EH (cell line): Measurements from ENCODE around the gene NPBWR2.

Experiments
- DNase-seq: peaks from one replicate; pipeline ENCODE4 v3.0.0-alpha.2; 2015; ENCODE audit warnings: low read depth

NPBWR2 gene

GRCh38 chr20:64083804-64084684, 23.3 kb downstream of the NPBWR2 start, which contains the start of gene LKAAEAR1:
LKAAEAR1 (minus strand) TSS chr20:64084398; CDS start chr20:64084219, 179 bp downstream.
- no peak for DNase-seq

DNA sequence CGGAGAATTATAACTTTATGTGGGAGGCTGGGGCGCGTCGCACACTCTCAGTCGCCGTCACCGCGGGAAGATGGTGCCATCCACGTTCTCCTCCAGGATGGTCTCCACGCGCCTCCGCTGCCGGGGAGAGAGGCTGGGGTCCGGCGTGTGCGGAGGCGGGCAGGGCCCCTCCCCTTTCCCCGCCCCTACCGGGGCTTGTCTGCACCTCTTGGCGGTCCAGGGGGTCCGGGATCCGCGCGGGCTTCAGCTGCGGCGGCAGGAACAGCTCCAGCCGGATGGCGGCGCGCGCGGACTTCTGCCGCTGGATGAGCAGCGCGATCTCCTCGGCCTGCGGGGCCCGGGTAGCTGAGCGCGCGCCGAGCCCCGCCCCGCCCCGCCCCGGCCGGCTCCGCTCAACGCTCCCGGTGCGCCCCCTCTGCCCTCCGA, 24.0 kb downstream of the NPBWR2 start:
- DNase-seq, result peak; percentile 71

- DNase-seq, result no peak
Measured at GRCh38 chr20:64082820-64083377, 24.5 kb downstream of the NPBWR2 start.

DNA sequence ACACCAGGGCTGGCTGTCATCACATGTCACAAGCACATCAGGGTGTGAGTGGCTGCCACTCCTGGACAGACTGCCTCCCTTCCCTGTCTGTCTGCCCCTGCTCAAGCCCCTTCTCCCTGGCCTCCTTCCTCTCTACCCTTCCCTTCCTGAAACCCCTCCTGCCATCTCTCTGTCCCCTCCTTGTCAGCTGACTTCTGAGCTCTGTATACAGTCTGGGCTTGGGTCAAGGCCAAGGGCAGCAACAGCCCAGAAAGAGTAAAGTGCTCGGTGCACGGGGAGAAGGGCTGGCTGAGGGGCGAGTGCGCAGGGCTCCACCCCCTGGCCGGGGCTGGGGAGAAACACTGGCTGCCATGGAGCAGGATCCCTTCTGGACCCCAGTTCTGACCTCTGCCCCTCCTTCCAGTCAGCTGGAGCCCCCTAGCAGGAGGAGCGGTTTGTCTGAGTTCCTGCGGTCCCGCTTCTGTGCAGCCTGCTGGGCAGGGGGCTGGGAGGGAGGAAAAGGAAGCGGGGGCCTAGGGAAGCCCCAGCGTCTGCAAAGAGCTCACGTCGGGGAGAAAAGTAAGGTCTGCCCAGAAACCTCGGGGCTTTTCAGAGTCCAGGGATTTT, 25.1 kb downstream of the NPBWR2 start:
- DNase-seq, result no peak

DNA sequence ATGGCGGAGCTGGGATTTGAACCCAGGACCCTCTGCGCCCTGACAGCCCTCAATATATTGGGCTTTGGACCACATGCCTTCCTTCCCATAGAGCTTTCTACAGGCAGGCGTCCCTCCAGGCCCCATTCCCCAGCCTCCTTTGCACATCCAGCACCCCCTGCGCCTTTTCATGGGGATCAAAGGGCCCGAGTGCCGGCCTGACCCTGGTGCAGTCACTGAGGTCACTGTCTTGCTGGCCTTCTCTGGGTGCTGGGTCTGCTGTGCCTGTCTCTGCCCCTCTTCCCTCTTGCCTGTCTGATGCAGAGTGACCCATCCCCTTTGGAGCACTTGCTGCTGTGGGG, 25.8 kb downstream of the NPBWR2 start:
- no peak for DNase-seq

DNA sequence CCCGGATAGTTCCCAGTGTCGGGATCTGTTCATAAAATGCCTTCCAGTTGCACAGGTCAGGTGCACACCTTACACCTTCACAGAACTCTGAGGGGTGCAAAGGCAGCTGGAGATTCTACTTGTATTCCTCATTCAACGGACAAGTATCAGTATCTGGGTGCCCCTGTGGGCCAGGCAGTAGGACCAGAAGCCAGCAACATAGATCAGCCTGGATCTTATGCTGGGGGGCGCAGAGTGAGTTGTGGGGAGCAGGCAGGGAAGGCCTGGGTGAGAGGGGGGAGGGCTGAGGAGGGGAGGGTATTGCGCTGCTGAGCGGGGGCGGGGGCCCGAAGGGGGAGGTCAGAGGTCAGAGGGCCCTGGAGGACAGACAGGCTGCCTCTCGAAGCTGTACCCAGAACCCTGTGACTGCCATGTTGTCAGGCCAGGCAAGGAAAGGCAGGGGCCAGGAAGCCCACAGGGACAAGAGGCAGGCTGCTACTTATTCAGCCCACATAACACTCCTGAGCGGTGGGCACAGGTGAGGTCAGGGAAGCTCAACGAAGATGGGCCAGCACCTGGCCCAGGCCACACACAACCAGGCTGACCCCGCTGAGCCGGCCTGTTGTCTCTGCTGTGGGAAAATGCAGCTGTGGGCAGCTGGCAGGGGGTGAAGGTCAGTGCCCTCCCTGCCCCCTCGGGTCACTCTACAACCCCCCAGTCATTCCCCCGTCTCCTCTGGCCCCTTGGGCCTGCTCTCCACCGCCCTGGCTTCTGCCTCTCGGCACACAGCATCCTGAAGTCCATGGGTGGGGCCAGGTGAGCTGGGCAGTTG, 26.3 kb downstream of the NPBWR2 start:
- no peak for DNase-seq

DNA sequence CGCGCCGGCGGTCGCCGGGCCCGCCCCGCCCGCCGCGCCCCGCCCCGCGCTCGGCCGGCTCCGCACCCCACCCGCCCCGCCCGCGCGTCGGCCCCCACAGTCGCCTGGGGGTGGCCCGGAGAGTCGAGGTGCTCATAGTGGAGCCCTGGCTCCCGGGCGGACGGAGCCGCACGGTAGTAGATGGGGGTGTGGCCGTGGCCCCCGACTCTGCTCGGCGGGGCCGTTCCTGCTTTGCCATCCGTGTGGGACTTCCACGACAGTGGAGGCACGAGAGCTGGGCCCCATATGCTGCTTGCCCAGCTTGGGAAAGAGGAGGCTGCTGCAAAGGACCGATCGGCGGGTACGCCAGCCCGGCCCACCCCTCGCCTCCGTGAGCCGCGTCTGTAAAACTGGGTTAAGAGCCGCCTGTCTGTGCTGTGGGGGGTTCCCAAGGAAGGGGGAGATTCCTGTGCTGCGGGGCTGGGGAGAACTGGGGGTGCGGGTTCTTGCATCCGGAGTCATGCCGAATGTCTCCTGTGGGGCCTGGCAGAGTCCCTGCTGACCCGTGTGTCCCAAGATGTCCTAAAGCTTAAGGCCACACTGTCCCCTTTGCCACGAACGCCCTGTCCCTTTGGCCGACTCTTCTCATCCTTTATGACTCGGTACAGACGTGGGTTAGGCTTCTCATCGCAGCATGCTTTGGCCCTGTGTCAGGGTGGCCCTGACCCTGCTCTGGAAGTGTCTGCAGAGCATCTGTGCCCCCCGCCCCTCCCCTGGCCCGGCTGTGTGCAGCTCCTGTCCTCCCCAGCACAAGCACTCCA, 27.2 kb downstream of the NPBWR2 start, which contains the start of gene OPRL1:
Gene OPRL1 (plus strand): TSS at position 70 of the 800 bp plus-strand sequence. CDS start 12,639 bp downstream, outside the sequence.
- DNase-seq, result no peak

DNA sequence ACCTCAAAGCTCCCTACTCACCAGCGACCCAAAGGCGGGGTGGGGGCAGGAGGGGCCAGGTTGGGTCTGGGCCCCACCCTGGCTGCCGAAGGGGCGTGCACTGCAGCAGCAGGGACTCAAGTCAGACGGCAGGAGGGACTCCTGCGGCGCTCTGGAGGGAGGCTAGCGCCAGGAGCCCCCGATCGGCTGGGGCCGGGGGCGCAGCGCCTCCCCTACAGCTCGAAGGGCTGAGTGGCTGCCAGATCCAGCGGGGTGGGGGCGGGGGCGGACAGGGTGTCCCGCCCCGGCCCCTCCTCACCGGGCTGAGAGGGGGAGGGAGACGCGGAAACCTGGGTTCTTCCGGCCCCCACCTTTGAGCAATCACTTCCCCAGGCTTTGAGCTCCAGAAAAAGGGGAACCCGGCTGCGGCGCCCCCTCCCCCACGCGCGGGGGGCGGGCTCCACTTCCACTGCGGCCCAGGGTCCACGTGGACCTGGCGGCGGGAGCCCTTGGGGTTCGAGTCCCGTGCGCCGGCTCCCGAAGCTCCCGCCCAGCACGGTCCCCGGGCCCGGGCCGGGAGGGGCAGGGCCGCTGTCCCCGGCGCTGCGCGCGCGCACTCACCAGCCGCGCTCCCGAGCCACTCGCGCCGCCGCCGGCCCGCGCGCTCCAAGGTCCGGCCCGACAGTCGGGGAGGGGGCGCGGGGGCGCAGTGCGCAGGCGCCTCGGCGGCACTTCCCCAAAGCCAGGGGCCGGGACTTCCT, 27.9 kb downstream of the NPBWR2 start, which contains the start of gene RGS19:
Gene RGS19 (minus strand): TSS at position 246 of the 740 bp plus-strand sequence. CDS start 2,632 bp downstream, outside the sequence.
- DNase-seq, result peak; percentile 72

DNA sequence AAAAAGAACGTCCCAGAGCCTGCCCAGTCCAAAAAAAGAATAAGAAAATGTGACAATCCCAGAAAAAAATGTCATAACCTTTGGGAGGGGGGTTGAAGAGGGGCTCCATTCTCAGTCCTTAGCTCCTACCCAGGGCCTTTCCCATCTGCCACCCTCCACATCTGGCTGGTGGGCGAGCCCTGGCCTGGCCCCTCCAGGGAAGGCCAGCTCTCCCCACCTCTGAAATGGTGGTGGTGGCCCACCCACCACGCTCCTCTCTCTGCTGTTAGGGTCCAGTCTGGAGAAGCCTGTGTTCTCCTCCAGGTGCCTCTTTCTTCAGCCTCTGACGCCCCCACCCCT, 28.5 kb downstream of the NPBWR2 start:
- DNase-seq, result no peak

DNA sequence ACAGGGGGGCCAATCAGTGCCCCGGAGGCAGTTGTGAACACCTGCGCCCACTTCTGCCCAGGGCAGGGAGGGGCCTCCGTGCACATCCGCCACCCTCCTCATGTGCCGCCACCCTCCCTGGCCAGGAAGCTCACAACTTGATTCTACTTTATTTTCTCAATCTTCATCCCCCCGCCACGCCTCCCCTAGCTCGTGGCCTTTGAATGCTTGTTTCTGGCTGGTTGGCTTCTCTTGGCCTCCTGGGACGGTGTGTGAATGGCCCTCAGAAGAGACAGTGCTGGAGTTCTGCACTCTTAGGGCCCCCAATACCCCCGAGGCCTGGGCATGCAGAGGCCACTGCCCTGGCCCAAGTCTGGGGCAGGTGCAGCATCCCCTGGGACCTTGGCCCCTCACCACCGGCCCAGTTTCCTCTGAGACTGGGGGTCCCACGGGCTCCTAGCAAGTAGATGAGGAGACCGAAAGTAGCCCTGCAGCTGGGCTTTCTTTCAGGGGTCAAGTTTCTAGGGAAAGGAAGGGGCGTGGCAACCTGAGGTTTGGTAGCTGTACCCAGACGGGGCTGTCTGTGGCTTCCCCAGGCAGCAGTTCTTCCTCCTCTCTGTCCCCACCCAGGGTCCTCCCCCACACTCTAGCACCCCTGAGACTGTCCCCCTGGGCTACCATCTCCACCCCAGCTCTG, 29.4 kb downstream of the NPBWR2 start:
- no peak for DNase-seq

- DNase-seq, result no peak
Measured at GRCh38 chr20:64077541-64077875, 29.9 kb downstream of the NPBWR2 start.

GRCh38 chr20:64077094-64077493, 30.3 kb downstream of the NPBWR2 start:
- no peak for DNase-seq

DNA sequence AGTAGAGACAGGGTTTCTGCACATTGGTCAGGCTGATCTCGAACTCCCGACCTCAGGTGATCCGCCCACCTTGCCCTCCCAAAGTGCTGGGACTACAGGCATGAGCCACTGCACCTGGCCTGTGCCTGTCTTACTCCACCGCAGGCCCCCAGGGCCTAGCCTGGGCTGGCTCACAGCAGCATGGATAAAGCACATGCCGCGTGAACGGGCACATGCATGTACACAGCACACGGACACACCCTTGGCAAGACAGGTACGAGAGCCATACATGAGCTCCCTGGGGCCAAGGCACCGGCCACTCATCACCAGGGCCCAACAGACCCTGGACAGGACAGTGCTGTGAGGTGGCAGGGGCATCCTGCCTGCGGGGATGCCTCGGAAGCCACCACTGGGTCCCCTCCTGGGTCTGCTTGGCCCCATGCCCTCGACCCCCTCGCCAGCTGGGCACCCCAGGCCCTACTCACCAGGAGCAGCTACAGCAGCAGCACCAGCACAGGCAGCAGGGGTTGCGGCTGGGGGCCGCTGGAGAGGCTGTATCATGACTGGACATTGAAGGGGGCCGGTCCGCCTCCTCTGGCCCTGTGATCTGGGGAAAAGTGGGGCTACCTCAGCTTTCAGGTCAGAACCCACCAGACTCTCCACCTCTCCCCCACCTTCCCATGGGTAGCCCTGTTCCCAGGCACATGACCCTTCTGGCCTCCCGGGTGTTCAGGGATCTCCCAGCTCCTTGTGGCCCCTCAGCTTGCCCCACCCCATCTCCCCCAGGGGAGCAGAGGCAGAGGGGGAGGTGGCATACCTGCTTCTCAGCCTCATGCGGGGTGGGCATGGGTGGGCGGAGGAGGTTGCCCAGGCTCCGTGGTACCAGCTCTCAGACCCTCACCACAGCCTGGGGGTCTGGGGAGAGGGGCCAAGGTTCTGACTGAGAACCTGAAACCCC, 31.0 kb downstream of the NPBWR2 start:
- no peak for DNase-seq

GRCh38 chr20:64075556-64075955, 31.8 kb downstream of the NPBWR2 start:
- DNase-seq, result no peak

GRCh38 chr20:64074963-64075362, 32.4 kb downstream of the NPBWR2 start:
- DNase-seq, result no peak

- no peak for DNase-seq
Measured at GRCh38 chr20:64074184-64074789, 33.1 kb downstream of the NPBWR2 start.

DNA sequence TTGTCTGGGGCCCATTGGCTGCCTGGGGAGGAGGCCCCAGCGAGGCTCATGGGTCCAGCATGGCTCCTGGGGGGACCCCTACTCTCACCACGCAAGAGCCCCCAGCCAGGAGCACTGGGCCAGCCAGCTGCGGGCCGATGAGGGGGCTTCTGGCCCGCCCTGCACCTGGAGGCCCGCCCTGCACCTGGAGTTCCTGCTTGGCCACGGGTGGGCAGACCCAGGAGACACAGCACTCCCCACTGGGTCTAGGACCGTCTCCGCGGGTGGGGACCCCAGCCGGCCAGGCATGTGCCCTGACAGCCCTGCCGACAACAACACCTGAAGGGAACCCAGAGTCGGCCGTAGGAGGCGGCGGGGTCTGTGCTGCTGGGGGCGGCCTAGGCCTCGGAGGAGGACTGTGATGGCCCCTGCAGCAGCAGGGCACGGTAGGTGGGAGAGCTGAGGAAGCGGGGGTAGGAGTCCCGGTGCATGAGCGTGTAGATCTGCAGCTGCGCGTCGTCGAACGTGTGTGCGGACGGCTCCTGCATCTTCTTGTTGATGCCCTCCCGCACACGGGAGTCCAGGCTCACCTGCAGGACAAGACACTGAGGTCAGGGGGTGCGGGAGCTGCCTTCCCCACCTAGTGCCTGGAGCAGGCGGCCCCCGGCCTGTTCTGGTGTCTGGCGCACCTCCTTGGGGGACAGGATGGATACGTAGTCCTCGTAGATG, 33.7 kb downstream of the NPBWR2 start:
- DNase-seq, result no peak

DNA sequence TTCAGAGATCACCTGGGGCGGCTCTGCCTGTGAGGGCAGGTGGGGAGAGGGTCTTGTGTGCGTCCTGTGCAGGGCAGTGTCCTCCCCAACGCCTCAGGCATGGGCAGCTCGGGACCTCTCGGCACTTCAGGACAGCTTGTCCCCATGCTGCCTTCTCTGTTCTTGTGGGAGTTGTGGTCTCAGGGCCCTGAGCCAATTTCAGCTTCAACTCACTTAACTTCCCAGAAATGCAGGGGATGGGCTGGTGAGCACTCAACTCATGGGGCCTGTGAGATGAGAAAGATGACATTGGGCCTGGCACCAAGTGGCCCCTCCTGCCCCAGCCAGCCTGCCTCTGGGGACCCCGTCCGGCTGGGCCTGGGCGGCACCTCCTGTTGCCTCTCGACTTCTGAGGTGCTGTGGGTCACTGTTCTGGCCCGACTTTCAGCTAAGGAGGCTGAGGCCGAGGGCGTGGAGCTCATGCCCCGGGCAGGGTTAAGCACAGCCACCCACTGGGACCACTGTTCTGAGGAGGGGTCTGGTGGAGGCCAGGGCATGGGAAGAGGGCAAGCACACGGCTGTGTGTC, 34.8 kb downstream of the NPBWR2 start:
- DNase-seq, result no peak
